ENCODE data around the gene SURF6. TPM values are rescaled to one million over a fixed set of nuclear protein-coding genes. Genes with fewer than 3 reads are reported as not detected.

SURF6 gene
- total and polyA plus RNA-seq, 2 experiments from 2014 or later, result 17.6 to 27.6 TPM

DNA sequence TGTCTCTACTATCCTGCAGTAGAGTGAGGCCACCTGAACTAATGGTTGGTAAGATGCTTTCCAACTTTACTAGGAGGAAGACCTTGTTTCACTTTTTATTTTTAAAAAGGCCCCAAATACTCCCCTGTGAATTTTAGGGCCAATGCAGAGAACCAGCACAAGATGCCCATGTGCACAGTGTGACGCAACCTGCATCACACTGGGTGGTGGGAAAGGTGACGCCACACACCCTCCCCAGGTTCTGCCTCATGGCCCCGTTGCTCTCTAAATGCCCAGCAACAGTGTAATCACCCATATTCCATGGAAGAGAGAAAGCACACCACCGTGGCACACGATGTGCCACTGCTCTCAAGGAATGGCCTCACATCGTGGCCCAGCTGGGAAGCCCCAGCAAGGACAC is 33.4 kb upstream of the SURF6 start:
- Mint-ChIP-seq H3K4me1 (peaks cover 11% of the 10 kb centered on the region; the same call in 2 of the 3 replicates), H3K27me3 (ENCODE audit: insufficient read depth, low read depth, poor library complexity) (peaks cover 6% of the 10 kb centered on the region), H3K36me3 (ENCODE audit: low read depth) (peaks cover 57% of the 10 kb centered on the region), H3K4me3 (no peak overlapping the region), H3K9me3 (no peaks in the 10 kb centered on the region), H3K27ac (no peak overlapping the region)
- TF ChIP-seq EZH2 (IDR thresholded peaks at IDR 0.05; ENCODE audit: low read depth, unreplicated experiment), result no peak
- no peak for TF ChIP-seq ZNF462 (CRISPR knock-in tag; IDR thresholded peaks at IDR 0.05)
- no peak for TF ChIP-seq NANOG (IDR thresholded peaks at IDR 0.05; ENCODE audit: borderline replicate concordance)
- no peak for TF ChIP-seq ETS1 (IDR thresholded peaks at IDR 0.05)
- TF ChIP-seq ZNF114 (CRISPR knock-in tag; IDR thresholded peaks at IDR 0.05), result no peak
- no peak for TF ChIP-seq CTCF (conservative IDR thresholded peaks at IDR 0.05; ENCODE audit: low read depth in 2 of 2)
- TF ChIP-seq EZH2phosphoT487 (IDR thresholded peaks at IDR 0.05; ENCODE audit: unreplicated experiment), result no peak
- no peak for TF ChIP-seq STAT1 (IDR thresholded peaks at IDR 0.05; ENCODE audit: unreplicated experiment)
- no peak for TF ChIP-seq CREB1 (CRISPR knock-in tag; IDR thresholded peaks at IDR 0.05; ENCODE audit: low read depth)
- peaks cover 10% of the 10 kb centered on the region; the same call in 1 of the 2 replicates for H3F3A ChIP-seq (replicated peaks; ENCODE audit: low read depth)
- H3K4me3 ChIP-seq, result no peak overlapping the region
- H4K20me1 ChIP-seq (replicated peaks; ENCODE audit: insufficient read depth), result peaks cover 78% of the 10 kb centered on the region
- H3K36me3 ChIP-seq (ENCODE audit: insufficient read depth), result peaks cover 15% of the 10 kb centered on the region
- H3K27ac ChIP-seq (ENCODE audit: low read depth), result no peak overlapping the region
- H2AFZ ChIP-seq, result no peak overlapping the region
- H3K4me1 ChIP-seq (ENCODE audit: insufficient read depth), result peaks cover 1% of the 10 kb centered on the region; the same call in 1 of the 2 replicates
- ATAC-seq (no peak), DNase-seq (ENCODE audit: low spot score) (no peak)
- no peaks in the 10 kb centered on the region for H3K27me3 ChIP-seq (ENCODE audit: insufficient read depth)
- H3K9me2 ChIP-seq (ENCODE audit: insufficient read depth), result no peaks in the 10 kb centered on the region
- H3K79me2 ChIP-seq (replicated peaks; ENCODE audit: insufficient read depth), result peaks cover 88% of the 10 kb centered on the region
- H3K4me2 ChIP-seq, result no peak overlapping the region
